Right lobe of liver (tissue), 4 donors: ENCODE measurements around the gene P2RX3.
"Not testable (repeated sequence)": the region's sequence is repeated elsewhere in the genome, so short reads cannot be mapped to it uniquely, and the experiment has no call there.

Experiments
- POLR2A ChIP-seq: fragments of 450-650 bp; IDR thresholded peaks from one replicate; pipeline ENCODE4 v1.6.1; 2017; ENCODE audit warnings: antibody characterized with exemption, mild to moderate bottlenecking
- TF ChIP-seq, protein P1 (sequence below), 4 donors: fragments of 200-600 bp in 3 of 4; fragments of 450-650 bp in 1 of 4; IDR thresholded peaks; one replicate each; pipeline versions ENCODE4 v1.5.1 to v1.8.0; 2016 to 2022; ENCODE audit warnings: antibody characterized with exemption in 4 of 4, mild to moderate bottlenecking in 2 of 4
- donor health status: DM: no; HTN: no; CAD: no.
- donor health status: DM: no; HTN: no; CAD: no.
- donor health status: DM: no; HTN: yes; CAD: no.

DNA sequence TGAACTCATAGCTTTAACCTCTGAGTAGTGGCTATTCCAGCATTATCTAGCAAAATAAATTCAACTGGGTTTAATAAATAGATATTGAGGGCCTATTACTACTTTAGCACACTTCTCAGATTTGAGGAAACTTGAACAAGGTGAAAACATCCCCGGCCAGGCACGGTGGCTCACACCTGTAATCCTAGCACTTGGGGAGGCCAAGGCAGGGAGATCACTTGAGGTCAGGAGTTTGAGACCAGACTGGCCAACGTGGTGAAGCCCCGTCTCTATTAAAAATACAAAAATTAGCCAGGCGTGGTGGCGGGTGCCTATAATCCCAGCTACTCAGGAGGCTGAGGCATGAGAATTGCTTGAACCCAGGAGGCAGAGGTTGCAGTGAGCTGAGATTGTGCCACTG is 1.3 kb upstream of the P2RX3 start:
- TF ChIP-seq, protein P1, sequence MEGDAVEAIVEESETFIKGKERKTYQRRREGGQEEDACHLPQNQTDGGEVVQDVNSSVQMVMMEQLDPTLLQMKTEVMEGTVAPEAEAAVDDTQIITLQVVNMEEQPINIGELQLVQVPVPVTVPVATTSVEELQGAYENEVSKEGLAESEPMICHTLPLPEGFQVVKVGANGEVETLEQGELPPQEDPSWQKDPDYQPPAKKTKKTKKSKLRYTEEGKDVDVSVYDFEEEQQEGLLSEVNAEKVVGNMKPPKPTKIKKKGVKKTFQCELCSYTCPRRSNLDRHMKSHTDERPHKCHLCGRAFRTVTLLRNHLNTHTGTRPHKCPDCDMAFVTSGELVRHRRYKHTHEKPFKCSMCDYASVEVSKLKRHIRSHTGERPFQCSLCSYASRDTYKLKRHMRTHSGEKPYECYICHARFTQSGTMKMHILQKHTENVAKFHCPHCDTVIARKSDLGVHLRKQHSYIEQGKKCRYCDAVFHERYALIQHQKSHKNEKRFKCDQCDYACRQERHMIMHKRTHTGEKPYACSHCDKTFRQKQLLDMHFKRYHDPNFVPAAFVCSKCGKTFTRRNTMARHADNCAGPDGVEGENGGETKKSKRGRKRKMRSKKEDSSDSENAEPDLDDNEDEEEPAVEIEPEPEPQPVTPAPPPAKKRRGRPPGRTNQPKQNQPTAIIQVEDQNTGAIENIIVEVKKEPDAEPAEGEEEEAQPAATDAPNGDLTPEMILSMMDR (IDR thresholded peaks at IDR 0.05) = not testable (repeated sequence)
- not testable (repeated sequence) for TF ChIP-seq POLR2A
